GM18868 (cell line): ENCODE measurements around the gene UGT3A1.
"Not testable (repeated sequence)": the region's sequence is repeated elsewhere in the genome, so short reads cannot be mapped to it uniquely, and the experiment has no call there.

Source experiments
- ATAC-seq: cut with Tn5 transposase; IDR thresholded peaks from one replicate; pipeline ENCODE4 v1.9.1; 2021; ENCODE audit warnings: mild to moderate bottlenecking, moderate library complexity; ENCODE audit not compliant: unreplicated experiment

The UGT3A1 gene, protein sequence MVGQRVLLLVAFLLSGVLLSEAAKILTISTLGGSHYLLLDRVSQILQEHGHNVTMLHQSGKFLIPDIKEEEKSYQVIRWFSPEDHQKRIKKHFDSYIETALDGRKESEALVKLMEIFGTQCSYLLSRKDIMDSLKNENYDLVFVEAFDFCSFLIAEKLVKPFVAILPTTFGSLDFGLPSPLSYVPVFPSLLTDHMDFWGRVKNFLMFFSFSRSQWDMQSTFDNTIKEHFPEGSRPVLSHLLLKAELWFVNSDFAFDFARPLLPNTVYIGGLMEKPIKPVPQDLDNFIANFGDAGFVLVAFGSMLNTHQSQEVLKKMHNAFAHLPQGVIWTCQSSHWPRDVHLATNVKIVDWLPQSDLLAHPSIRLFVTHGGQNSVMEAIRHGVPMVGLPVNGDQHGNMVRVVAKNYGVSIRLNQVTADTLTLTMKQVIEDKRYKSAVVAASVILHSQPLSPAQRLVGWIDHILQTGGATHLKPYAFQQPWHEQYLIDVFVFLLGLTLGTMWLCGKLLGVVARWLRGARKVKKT

GRCh38 chr5:35990941-35991611 lies at the start of gene UGT3A1:
TSS of gene UGT3A1 (minus strand) at chr5:35991390. CDS start at chr5:35991240, 150 bp downstream.
- ATAC-seq = no peak

DNA sequence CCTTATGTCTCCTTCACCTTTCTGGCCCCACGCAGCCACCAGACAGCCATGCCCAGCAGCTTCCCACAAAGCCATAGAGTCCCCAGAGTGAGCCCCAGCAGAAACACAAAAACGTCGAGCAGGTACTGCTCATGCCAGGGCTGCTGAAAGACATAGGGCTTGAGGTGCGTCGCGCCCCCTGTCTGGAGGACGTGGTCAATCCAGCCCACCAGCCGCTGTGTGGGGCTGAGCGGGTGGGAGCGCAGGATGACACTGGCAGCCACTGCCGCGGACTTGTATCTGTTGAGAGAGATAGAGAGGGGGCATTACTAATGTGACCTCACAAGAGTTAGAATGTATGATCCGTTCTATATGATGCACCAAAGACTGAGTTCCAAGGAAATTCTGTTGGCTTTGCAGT lies 44.5 kb upstream of the UGT3A1 start:
- no peak for ATAC-seq

DNA sequence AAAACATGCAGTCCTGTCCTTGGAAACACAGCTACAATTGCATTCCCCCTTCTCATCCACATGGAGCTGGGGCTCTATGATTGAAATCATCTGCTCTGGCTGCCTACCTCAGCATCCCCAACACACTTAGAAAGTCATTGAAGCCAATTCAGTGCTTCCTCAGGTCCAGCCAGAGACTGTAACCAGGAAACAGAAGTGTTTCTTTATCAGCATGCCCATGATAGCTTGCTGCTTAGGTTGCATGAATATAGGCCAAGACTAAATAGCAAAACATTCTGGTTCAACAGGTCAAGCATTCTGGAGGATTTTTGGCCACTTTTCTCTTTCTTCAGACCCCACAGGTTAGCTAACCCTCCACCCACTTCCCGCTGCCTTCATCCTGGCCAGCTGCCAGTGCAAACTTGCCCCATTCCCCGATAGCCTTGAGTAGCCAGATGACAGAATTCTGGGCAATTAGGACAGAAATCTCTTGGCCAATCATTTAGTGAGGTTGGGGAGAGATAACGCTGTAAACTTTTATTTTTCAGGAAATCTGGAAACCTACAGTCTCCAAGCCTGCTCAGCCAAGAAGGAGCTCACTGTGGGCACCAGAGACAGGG lies 43.4 kb upstream of the UGT3A1 start:
- not testable (repeated sequence) for ATAC-seq

GRCh38 chr5:36033486-36033885 lies 42.3 kb upstream of the UGT3A1 start:
- no peak for ATAC-seq

GRCh38 chr5:36033047-36033446 lies 41.9 kb upstream of the UGT3A1 start:
- no peak for ATAC-seq

DNA sequence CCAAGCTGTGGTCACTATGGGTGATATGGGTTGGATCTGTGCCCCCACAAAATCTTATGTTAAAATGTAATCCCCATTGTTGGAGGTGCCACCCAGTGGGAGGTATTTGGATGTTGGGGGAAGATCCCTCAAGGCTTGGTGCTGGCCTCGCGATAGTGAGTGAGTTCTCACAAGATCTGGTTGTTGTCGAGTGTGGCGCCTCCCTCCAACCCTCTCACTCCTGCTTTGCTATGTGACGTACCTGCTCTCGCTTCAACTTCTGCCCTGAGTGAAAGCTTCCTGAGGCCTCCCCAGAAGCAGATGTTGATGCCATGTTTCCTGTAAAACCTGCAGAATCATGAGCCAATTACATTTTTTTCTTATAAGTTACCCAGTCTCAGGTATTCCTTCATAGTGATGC lies 40.0 kb upstream of the UGT3A1 start:
- no peak for ATAC-seq

DNA sequence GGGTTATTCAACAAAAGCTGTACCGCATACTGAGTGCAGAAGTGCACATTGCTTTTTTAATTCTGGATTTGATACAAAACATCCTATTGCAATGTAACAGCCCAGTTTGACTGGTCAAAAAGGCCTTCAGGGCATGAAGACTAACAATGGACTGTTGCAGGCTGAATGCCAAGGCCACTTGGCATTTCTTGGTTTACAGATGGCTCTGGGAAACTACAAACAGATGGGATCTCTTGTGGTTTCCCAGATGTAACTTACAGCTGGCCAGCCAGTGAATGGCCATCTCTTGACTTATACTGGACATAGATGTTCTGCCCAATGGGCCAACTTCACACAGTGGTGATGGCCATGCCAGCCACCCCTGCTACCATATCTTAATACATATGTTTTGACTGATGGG lies 38.7 kb upstream of the UGT3A1 start:
- ATAC-seq = no peak

- no peak for ATAC-seq
Observed at GRCh38 chr5:36028816-36029465, 37.8 kb upstream of the UGT3A1 start.

DNA sequence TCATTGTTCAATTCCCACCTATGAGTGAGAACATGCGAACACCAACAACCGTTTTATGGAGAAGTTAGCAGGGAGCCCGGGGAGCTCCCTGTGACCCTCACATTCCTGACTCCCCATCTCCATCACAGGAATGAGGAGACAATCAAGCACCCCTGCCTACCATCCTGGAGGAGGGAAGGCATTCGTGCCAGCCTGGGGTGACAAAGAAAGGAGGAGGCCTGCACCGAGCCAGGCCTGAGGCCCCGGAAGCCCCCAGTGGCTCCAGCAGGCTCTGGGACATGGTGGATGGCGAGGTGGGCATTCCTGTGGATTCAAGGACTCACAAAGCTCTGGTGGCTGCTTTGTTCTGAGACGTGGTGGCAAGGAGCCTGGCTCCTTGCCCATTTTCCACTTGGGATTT lies 36.5 kb upstream of the UGT3A1 start:
- no peak for ATAC-seq

GRCh38 chr5:36026706-36027465 lies 35.7 kb upstream of the UGT3A1 start:
- ATAC-seq = no peak

DNA sequence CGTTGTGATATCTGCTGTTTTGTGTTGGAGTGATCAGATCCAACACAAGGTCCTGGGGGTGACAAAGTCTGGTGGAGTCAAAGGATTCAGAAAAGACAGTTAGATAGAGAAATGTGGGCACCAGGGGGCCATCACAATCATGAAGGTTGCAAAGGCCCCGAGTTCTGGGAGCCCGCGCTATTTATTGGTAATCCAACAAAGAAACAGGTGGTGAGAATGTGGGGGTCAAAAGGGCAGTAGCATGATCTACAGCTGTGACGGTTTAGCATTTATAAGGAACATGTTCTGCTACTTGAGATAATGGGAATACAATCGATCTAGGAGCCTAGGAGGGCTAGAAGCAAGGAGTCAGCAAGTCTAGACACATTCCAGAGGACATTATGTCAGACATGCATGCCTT lies 31.1 kb upstream of the UGT3A1 start:
- not testable (repeated sequence) for ATAC-seq

DNA sequence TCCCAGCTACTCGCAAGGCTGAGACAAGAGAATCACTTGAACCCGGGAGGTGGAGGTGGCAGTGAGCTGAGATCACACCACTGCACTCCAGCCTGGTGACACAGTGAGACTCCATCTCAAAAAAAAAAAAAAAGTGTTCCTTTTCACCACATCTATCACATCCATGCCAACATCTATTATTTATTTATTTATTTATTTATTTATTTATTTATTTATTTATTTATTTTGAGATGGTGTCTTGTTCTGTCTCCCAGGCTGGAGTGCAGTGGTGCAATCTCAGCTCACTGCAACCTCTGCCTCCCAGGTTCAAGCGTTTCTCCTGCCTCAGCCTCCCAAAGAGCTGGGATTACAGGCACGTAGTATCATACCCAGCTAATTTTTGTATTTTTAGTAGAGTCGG lies 28.4 kb upstream of the UGT3A1 start:
- ATAC-seq = not testable (repeated sequence)

- ATAC-seq = no peak
Observed at GRCh38 chr5:36017622-36018021, 26.4 kb upstream of the UGT3A1 start.

GRCh38 chr5:36017004-36017403 lies 25.8 kb upstream of the UGT3A1 start:
- no peak for ATAC-seq

DNA sequence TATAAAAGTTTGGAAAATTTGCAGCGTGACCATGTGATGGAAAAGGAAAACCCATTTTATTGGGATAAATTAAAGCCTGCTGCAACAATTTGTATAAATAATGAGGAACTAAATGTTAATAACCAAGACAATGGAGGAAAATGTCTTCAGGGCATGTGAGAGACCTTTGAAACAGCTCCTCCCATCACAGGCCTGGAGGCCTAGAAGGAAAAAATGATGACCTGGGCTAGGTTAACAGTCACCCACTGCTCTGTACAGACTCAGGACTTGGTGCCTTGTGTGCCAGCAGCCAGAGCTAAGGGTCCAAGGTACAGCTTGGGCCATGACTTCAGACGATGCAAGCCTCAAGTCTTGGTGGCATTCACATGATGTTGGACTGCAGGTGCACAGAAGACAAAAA lies 22.0 kb upstream of the UGT3A1 start:
- ATAC-seq = no peak

GRCh38 chr5:36009698-36010097 lies 18.5 kb upstream of the UGT3A1 start:
- no peak for ATAC-seq

DNA sequence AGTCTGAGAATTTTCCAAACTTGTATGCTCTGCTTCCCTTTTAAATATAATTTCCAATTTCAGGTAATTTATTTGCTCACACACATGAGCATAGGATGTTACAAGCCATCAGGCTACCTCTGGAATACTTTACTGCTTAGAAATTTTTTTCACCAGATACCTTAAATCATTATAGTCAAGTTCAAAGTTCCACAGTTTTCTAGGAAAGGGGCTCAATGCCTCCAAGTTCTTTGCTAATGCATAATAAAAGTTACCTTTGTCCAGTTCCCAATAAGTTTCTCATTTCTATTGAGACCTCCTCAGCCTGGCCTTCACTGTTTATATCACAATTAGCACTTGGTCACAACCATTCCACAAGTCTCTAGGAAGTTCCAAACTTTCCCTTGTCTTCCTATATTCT lies 16.2 kb upstream of the UGT3A1 start:
- no peak for ATAC-seq

- no peak for ATAC-seq
Observed at GRCh38 chr5:36006163-36006562, 15.0 kb upstream of the UGT3A1 start.

- no peak for ATAC-seq
Observed at GRCh38 chr5:36001032-36001431, 9.8 kb upstream of the UGT3A1 start.

DNA sequence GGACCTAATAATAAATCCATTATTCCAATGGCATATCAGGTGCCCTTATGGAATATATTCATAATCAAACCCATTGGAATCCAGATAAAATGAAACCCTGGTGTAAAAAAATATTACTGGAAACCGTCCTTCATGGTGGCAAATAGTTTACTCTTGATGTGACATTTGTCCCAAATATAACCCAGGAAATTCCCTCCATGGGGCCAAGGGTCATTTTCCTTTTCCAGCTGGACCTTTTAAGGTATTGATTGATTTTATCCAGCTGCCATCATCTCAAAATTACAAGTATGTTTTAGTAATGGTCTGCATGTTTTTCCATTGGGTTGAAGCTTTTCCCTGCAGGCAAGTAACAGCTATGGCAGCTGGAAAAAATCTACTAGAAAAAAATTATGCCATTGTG lies 8.4 kb upstream of the UGT3A1 start:
- no peak for ATAC-seq

DNA sequence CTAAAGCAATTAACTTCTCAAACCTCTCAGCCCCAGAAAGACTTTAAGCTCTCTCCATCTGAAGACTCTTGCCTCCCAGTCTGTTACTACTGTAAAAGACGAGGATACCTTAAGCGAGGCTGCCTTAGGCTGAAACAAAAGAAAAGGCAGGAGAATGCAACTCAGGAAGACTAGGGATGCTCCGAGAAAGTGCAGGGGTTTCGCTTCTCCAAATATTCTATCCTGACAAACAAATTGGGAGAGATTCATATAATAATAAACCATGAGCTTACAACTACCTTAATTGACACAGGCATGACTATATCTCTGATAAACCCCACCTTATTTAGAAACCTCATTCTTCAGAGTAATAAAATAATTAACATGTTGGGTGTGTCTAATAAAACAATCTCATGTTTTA lies 4.9 kb upstream of the UGT3A1 start:
- no peak for ATAC-seq
